K562 (cell line): ENCODE results near the gene LCA5.

Source experiments
- CBX2 ChIP-seq: fragments of 200-600 bp; sonication (generic); IDR thresholded peaks from one replicate; pipeline ENCODE4 v1.6.1; 2012; ENCODE audit warnings: mild to moderate bottlenecking, low read length, inconsistent platforms; ENCODE audit not compliant: insufficient read depth, poor library complexity, severe bottlenecking
- EHMT2 ChIP-seq: fragments of 450-650 bp; IDR thresholded peaks from 2 replicates; pipeline ENCODE4 v1.6.1; 2018; ENCODE audit warnings: antibody characterized with exemption
- ESRRA ChIP-seq: fragments of 450-650 bp; IDR thresholded peaks from 2 replicates; pipeline ENCODE4 v1.6.1; 2014; ENCODE audit warnings: low read depth, mild to moderate bottlenecking, moderate library complexity, borderline replicate concordance
- POLR2A ChIP-seq: fragments of 450-650 bp; conservative IDR thresholded peaks from 2 replicates; pipeline ENCODE4 v1.6.1; 2016
- POLR2AphosphoS2 ChIP-seq: IDR thresholded peaks from 2 replicates; pipeline ENCODE4 v1.6.1; 2012; ENCODE audit warnings: low read length, improper control_type of control experiment
- POLR2AphosphoS5 ChIP-seq: IDR thresholded peaks from 2 replicates; pipeline ENCODE4 v1.6.1; 2011; ENCODE audit warnings: mild to moderate bottlenecking, low read depth, low read length, moderate library complexity; ENCODE audit not compliant: control insufficient read depth, insufficient read depth
- RAD21 ChIP-seq, 2 experiments: fragments of 250-450 bp in 1 of 2; fragments of 450-650 bp in 1 of 2; sonication (Bioruptor Pico) in 1 of 2; formaldehyde crosslinking in 1 of 2; IDR thresholded peaks in 1 of 2; conservative IDR thresholded peaks in 1 of 2; 2 replicates each; pipeline versions ENCODE4 v1.4.0 to v1.8.0; 2020 to 2022; ENCODE audit warnings: mild to moderate bottlenecking in 2 of 2, moderate library complexity in 1 of 2
- TEAD4 ChIP-seq, 2 experiments: sonication (generic) in 1 of 2; formaldehyde crosslinking in 1 of 2; IDR thresholded peaks; 2 replicates each; pipeline versions ENCODE4 v1.6.1 to v1.8.0; 2012 to 2022; ENCODE audit warnings: borderline replicate concordance in 1 of 2, inconsistent platforms in 1 of 2, low read length in 1 of 2, mild to moderate bottlenecking in 1 of 2, missing genetic modification reagents in 1 of 2
- TF ChIP-seq, protein P1 (sequence below): fragments of 450-650 bp; IDR thresholded peaks from 2 replicates; pipeline ENCODE4 v1.6.1; 2016; ENCODE audit warnings: low read depth, mild to moderate bottlenecking, moderate library complexity
- TF ChIP-seq, protein P2 (sequence below), 3 experiments: IDR thresholded peaks in 2 of 3; conservative IDR thresholded peaks in 1 of 3; 2 replicates each; pipeline ENCODE4 v1.5.1; 2011 to 2012; ENCODE audit warnings: low read length in 3 of 3, mild to moderate bottlenecking in 3 of 3, control low read depth in 2 of 3, improper control_type of control experiment in 1 of 3, inconsistent platforms in 1 of 3, low read depth in 1 of 3, mixed read lengths in 1 of 3, moderate library complexity in 1 of 3; ENCODE audit not compliant: insufficient read depth in 2 of 3

DNA sequence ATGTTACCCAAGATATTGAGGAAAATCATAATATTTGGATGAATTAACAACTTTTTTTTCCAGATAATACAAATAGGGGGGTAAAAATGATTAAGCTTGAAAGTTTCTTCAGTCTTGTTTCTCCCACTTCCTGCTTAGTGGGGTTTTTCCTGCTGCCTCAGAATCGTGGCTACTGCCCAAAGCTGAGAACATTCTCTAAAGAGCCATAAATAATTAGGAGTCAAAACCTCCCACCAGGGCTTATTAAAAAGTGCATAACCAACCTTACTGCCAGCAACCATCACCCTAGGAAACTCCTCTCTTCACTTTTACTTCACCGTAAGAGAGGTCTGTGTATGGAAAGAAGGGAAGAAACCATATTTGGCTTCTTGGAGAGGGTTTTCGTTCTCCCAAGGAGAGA is 9.0 kb upstream of the LCA5 start:
- TF ChIP-seq POLR2A (no peak), POLR2AphosphoS5 (no peak), RAD21 (CRISPR knock-in tag; conservative IDR thresholded peaks at IDR 0.05 in 1 of 2, IDR thresholded peaks at IDR 0.05 in 1 of 2) (no peak), ESRRA (no peak), CBX2 (no peak), TEAD4 (IDR thresholded peaks at IDR 0.05; ENCODE audit: low read length) (no peak), TEAD4 (CRISPR knock-in tag; IDR thresholded peaks at IDR 0.05; ENCODE audit: borderline replicate concordance) (no peak), EHMT2 (no peak), POLR2AphosphoS2 (no peak)
- TF ChIP-seq, protein P1, sequence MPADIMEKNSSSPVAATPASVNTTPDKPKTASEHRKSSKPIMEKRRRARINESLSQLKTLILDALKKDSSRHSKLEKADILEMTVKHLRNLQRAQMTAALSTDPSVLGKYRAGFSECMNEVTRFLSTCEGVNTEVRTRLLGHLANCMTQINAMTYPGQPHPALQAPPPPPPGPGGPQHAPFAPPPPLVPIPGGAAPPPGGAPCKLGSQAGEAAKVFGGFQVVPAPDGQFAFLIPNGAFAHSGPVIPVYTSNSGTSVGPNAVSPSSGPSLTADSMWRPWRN = no peak
- TF ChIP-seq, protein P2, sequence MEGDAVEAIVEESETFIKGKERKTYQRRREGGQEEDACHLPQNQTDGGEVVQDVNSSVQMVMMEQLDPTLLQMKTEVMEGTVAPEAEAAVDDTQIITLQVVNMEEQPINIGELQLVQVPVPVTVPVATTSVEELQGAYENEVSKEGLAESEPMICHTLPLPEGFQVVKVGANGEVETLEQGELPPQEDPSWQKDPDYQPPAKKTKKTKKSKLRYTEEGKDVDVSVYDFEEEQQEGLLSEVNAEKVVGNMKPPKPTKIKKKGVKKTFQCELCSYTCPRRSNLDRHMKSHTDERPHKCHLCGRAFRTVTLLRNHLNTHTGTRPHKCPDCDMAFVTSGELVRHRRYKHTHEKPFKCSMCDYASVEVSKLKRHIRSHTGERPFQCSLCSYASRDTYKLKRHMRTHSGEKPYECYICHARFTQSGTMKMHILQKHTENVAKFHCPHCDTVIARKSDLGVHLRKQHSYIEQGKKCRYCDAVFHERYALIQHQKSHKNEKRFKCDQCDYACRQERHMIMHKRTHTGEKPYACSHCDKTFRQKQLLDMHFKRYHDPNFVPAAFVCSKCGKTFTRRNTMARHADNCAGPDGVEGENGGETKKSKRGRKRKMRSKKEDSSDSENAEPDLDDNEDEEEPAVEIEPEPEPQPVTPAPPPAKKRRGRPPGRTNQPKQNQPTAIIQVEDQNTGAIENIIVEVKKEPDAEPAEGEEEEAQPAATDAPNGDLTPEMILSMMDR (IDR thresholded peaks at IDR 0.05 in 2 of 3, conservative IDR thresholded peaks at IDR 0.05 in 1 of 3; ENCODE audit: insufficient read depth in 2 of 3, low read depth in 1 of 3, low read length in 3 of 3) = no peak
